K562 (cell line): ENCODE measurements around the gene GFM2. TPM values are rescaled to one million over a fixed set of nuclear protein-coding genes. Genes with fewer than 3 reads are reported as not detected.

Experiments
- ATAC-seq: fragments of 200-7000 bp; cut with Tn5 transposase; 3 replicates; pipeline ENCODE4 v1.9.1; 2020; ENCODE audit warnings: moderate library complexity
- BruUV-seq: library from RNA; stranded (reverse); fragments of 400-500 nt; replicated peaks from 2 replicates; lab custom pipeline; 2021; lab: Mats Ljungman, UMichigan
- CTCF ChIA-PET: fragments of 300-600 bp; formaldehyde crosslinking; extraction: SDS; loops from one replicate; lab custom pipeline; 2021; ENCODE audit warnings: low intra/inter-chr PET ratio; lab: Yijun Ruan, JAX
- POLR2A ChIA-PET: fragments of 300-600, 350-650 bp; sonication (Branson Sonifier 250); formaldehyde crosslinking; extraction: SDS; loops from one replicate; lab custom pipeline; 2021; ENCODE audit warnings: antibody characterized with exemption, inconsistent platforms; lab: Yijun Ruan, JAX
- DNase-seq, 4 experiments: peaks; one replicate each; pipeline versions ENCODE4 v3.0.0 to v3.0.0-alpha.2; 2011 to 2018; ENCODE audit warnings: low spot score in 3 of 4, mixed read lengths in 3 of 4; ENCODE audit errors: extremely low read depth in 1 of 4
- FAIRE-seq: peaks from 2 replicates; lab custom pipeline; 2011; peaks lifted over from hg19 to GRCh38; lab: Jason Lieb, UNC
- H2AFZ ChIP-seq: 2 replicates; pipeline ENCODE4 v1.6.0; 2011; ENCODE audit warnings: low read depth, low read length, control low read depth, inconsistent platforms
- H3K27ac ChIP-seq: fragments of 200-600 bp; 3 replicates; pipeline ENCODE4 v1.8.0; 2011; ENCODE audit warnings: low read depth, mild to moderate bottlenecking, control low read depth, inconsistent platforms, low read length, moderate library complexity, mixed read lengths; ENCODE audit errors: extremely low read depth
- H3K27me3 ChIP-seq, 2 experiments: fragments of 300-600 bp in 1 of 2; 2 replicates in 1 of 2; 3 replicates in 1 of 2; pipeline versions ENCODE4 v1.6.0 to v1.8.0; 2011; ENCODE audit warnings: inconsistent platforms in 2 of 2, low read length in 2 of 2, mild to moderate bottlenecking in 1 of 2, mixed read lengths in 1 of 2, moderate library complexity in 1 of 2; ENCODE audit not compliant: control insufficient read depth in 2 of 2, insufficient read depth in 2 of 2
- H3K36me3 ChIP-seq: fragments of 300-600 bp; 3 replicates; pipeline ENCODE4 v1.8.0; 2011; ENCODE audit warnings: mild to moderate bottlenecking, low read length, inconsistent platforms; ENCODE audit not compliant: control insufficient read depth, insufficient read depth
- H3K4me1 ChIP-seq, 2 experiments: fragments of 200-600 bp in 1 of 2; replicated peaks in 1 of 2; 2 replicates in 1 of 2; 3 replicates in 1 of 2; pipeline versions ENCODE4 v1.5.1 to v1.8.0; 2011; ENCODE audit warnings: inconsistent platforms in 2 of 2, low read length in 2 of 2, mild to moderate bottlenecking in 1 of 2, mixed read lengths in 1 of 2, moderate library complexity in 1 of 2; ENCODE audit not compliant: control insufficient read depth in 2 of 2, insufficient read depth in 2 of 2
- H3K4me2 ChIP-seq: 2 replicates; pipeline ENCODE4 v1.6.1; 2011; ENCODE audit warnings: low read length, control low read depth, inconsistent platforms, mixed read lengths; ENCODE audit not compliant: insufficient read depth
- H3K4me3 ChIP-seq: fragments of 200-600 bp; sonication (generic), shearing (Covaris generic); 2 replicates; pipeline ENCODE4 v1.5.1; 2016; ENCODE audit warnings: control low read depth, inconsistent platforms
- H3K79me2 ChIP-seq: fragments of 200-600 bp; 3 replicates; pipeline ENCODE4 v1.8.0; 2011; ENCODE audit warnings: low read length, inconsistent platforms; ENCODE audit not compliant: control insufficient read depth, insufficient read depth
- H3K9ac ChIP-seq, 2 experiments: 2 replicates each; pipeline versions ENCODE4 v1.6.0 to v1.6.1; 2011; ENCODE audit warnings: low read depth in 2 of 2, low read length in 2 of 2, control low read depth in 1 of 2, inconsistent platforms in 1 of 2, mild to moderate bottlenecking in 1 of 2, mixed read lengths in 1 of 2; ENCODE audit not compliant: insufficient read depth in 1 of 2
- H3K9me1 ChIP-seq: one replicate; pipeline ENCODE4 v1.6.0; 2011; ENCODE audit warnings: inconsistent platforms, mild to moderate bottlenecking, low read length, moderate library complexity; ENCODE audit not compliant: control insufficient read depth, insufficient read depth
- H3K9me3 ChIP-seq: replicated peaks from 2 replicates; pipeline ENCODE4 v1.5.1; 2011; ENCODE audit warnings: low read depth, low read length, inconsistent platforms; ENCODE audit not compliant: control insufficient read depth, insufficient read depth
- H4K20me1 ChIP-seq: replicated peaks from 2 replicates; pipeline ENCODE4 v1.6.1; 2011; ENCODE audit warnings: low read length, inconsistent platforms, mixed read lengths; ENCODE audit not compliant: control insufficient read depth, insufficient read depth
- KAT8 ChIP-seq: fragments of 450-650 bp; IDR thresholded peaks from 2 replicates; pipeline ENCODE4 v1.6.1; 2016; ENCODE audit warnings: low read depth, mild to moderate bottlenecking
- MAFG ChIP-seq: fragments of 450-650 bp; conservative IDR thresholded peaks from 2 replicates; pipeline ENCODE4 v1.6.1; 2016; ENCODE audit warnings: missing genetic modification characterization, missing compliant biosample characterization
- NFE2L1 ChIP-seq: fragments of 450-650 bp; IDR thresholded peaks from 2 replicates; pipeline ENCODE4 v1.6.1; 2016; ENCODE audit warnings: missing genetic modification characterization, low read depth, mild to moderate bottlenecking, missing compliant biosample characterization, moderate library complexity, borderline replicate concordance
- PML ChIP-seq: IDR thresholded peaks from 2 replicates; pipeline ENCODE4 v1.6.1; 2012; ENCODE audit warnings: low read length, inconsistent platforms
- RBM17 ChIP-seq: fragments of 200-400 bp; formaldehyde crosslinking; IDR thresholded peaks from 2 replicates; pipeline ENCODE4 v1.6.1; 2017; ENCODE audit warnings: low read depth, mild to moderate bottlenecking, low read length, borderline replicate concordance
- WGBS: fragments of 100-300 bp; shearing (Covaris generic); methylation state at CpG from one replicate; pipeline ENCODE4 v1.1.6; 2016; ENCODE audit warnings: low coverage, mixed read lengths; ENCODE audit not compliant: insufficient coverage; ENCODE audit errors: missing lambda C conversion rate; 5-methylcytosine and 5-hydroxymethylcytosine counted together
- in situ Hi-C: fragments of 300-500 bp; cut with MboI; formaldehyde crosslinking; loops from 4 replicates; pipeline ENCODE4 v1.15.0; 2018; ENCODE audit warnings: inconsistent platforms, mixed read lengths
- intact Hi-C: fragments of 100-400 bp; cut with micrococcal nuclease; formaldehyde crosslinking; loops from 2 replicates; pipeline ENCODE4 v1.14.2; 2022
- polyA plus RNA-seq, 8 experiments: library from polyadenylated mRNA; depleted of rRNA in 4 of 8; stranded (reverse) in 5 of 8; unstranded in 3 of 8; fragments of >200 nt; fragmentation: Nextera tagmentation in 2 of 8; fragmentation: Illumina TruSeq in 1 of 8; extraction: Ambion mirVana in 2 of 8; extraction: Trizol in 1 of 8; gene quantifications; 2 replicates each; pipeline versions ENCODE4 v1.2.1 to v1.2.3, GENCODE V29; 2011 to 2014; ENCODE audit warnings: inconsistent platforms in 1 of 8, missing spikeins in 1 of 8
- total RNA-seq, 7 experiments: library from RNA; depleted of rRNA in 6 of 7; stranded (reverse); fragments of >200 nt in 6 of 7; fragmentation: Illumina TruSeq in 2 of 7; extraction: Trizol in 2 of 7; gene quantifications; 2 replicates each; pipeline versions ENCODE4 v1.2.1 to v1.2.3, GENCODE V29; 2011 to 2021; ENCODE audit warnings: low replicate concordance in 1 of 7
- TF ChIP-seq, protein P1 (sequence below): fragments of 150-350 bp; IDR thresholded peaks from 2 replicates; pipeline ENCODE4 v1.6.1; 2014; ENCODE audit warnings: low read depth, mild to moderate bottlenecking, low read length, borderline replicate concordance
- TF ChIP-seq, protein P2 (sequence below): sonication (generic); formaldehyde crosslinking; IDR thresholded peaks from 2 replicates; pipeline ENCODE4 v1.8.0; 2022; ENCODE audit warnings: mild to moderate bottlenecking, low read depth, missing genetic modification reagents
- TF ChIP-seq, protein P3 (sequence below): IDR thresholded peaks from 2 replicates; pipeline ENCODE4 v1.6.1; 2012; ENCODE audit warnings: low read depth, low read length, improper control_type of control experiment, borderline replicate concordance

GFM2 gene
- total and polyA plus RNA-seq, 9 of the 15 experiments (the other 6 are each of a cell fraction or from before 2014, with no cell fraction given) = 32.8 to 78.2 (median 52.5) TPM

DNA sequence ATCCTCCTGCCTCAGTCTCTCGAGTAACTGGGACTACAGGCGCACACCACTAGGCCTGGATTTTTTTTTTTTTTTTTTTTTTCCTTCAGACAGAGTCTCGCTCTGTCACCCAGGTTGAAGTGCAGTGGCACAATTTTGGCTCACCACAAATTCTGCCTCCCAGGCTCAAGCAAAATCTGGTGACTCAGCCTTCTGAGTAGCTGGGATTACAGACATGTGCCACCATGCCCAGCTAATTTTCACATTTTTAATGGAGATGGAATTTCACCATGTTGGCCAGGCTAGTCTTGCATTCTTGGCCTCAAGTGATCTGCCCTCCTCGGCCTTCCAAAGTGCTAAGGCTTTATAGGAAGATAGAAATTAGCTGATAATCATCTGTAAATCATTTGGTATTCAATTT, 44.0 kb upstream of the GFM2 start (continued):
- TF ChIP-seq, protein P1, sequence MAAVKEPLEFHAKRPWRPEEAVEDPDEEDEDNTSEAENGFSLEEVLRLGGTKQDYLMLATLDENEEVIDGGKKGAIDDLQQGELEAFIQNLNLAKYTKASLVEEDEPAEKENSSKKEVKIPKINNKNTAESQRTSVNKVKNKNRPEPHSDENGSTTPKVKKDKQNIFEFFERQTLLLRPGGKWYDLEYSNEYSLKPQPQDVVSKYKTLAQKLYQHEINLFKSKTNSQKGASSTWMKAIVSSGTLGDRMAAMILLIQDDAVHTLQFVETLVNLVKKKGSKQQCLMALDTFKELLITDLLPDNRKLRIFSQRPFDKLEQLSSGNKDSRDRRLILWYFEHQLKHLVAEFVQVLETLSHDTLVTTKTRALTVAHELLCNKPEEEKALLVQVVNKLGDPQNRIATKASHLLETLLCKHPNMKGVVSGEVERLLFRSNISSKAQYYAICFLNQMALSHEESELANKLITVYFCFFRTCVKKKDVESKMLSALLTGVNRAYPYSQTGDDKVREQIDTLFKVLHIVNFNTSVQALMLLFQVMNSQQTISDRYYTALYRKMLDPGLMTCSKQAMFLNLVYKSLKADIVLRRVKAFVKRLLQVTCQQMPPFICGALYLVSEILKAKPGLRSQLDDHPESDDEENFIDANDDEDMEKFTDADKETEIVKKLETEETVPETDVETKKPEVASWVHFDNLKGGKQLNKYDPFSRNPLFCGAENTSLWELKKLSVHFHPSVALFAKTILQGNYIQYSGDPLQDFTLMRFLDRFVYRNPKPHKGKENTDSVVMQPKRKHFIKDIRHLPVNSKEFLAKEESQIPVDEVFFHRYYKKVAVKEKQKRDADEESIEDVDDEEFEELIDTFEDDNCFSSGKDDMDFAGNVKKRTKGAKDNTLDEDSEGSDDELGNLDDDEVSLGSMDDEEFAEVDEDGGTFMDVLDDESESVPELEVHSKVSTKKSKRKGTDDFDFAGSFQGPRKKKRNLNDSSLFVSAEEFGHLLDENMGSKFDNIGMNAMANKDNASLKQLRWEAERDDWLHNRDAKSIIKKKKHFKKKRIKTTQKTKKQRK = no peak
- no peak for TF ChIP-seq NFE2L1
- TF ChIP-seq RBM17 = no peak

DNA sequence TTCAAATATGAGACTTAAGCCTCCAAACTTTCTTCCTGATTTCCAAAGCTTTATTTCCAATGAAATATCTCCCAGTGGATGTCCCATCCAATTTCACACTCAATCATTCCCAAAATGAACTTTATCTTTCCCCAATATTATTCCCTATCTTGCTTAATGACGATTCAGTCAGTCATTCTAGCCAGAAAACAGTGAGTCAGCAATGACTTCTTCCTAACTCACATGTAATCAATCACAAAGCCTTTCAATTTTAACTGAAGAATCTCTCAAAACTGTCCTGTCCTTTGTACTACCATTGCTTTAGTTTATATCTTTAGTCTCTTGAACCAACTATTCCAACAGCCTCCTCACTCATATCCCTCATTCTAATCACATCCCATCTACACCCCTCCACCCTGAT, 35.0 kb upstream of the GFM2 start:
- DNase-seq = no peak
- CTCF ChIA-PET = no interaction called here
- no peaks in the 10 kb centered on the region for H3K36me3 ChIP-seq
- intact Hi-C loops = no loop called here
- TF ChIP-seq, protein P2, sequence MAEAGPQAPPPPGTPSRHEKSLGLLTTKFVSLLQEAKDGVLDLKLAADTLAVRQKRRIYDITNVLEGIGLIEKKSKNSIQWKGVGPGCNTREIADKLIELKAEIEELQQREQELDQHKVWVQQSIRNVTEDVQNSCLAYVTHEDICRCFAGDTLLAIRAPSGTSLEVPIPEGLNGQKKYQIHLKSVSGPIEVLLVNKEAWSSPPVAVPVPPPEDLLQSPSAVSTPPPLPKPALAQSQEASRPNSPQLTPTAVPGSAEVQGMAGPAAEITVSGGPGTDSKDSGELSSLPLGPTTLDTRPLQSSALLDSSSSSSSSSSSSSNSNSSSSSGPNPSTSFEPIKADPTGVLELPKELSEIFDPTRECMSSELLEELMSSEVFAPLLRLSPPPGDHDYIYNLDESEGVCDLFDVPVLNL (CRISPR knock-in tag) = no peak
- TF ChIP-seq PML (no peak), KAT8 (no peak), MAFG (tag) (peak; percentile 25; the same call in 1 of the 2 replicates)
- TF ChIP-seq, protein P3, sequence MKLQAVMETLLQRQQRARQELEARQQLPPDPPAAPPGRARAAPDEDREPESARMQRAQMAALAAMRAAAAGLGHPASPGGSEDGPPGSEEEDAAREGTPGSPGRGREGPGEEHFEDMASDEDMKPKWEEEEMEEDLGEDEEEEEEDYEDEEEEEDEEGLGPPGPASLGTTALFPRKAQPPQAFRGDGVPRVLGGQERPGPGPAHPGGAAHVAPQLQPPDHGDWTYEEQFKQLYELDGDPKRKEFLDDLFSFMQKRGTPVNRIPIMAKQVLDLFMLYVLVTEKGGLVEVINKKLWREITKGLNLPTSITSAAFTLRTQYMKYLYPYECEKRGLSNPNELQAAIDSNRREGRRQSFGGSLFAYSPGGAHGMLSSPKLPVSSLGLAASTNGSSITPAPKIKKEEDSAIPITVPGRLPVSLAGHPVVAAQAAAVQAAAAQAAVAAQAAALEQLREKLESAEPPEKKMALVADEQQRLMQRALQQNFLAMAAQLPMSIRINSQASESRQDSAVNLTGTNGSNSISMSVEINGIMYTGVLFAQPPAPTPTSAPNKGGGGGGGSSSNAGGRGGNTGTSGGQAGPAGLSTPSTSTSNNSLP = no peak
- peaks cover 16 to 19% of the 10 kb centered on the region in 2 experiments; a peak in 4 of 5 replicates for H3K27me3 ChIP-seq
- no peaks in the 10 kb centered on the region for H4K20me1 ChIP-seq
- no peak for ATAC-seq
- BruUV-seq = no TSS peak
- H3K4me2 ChIP-seq = no peak overlapping the region
- FAIRE-seq = no peak
- no peak overlapping the region for H3K27ac ChIP-seq
- in situ Hi-C loops = no loop called here
- POLR2A ChIA-PET = no interaction called here
- H3K4me3 ChIP-seq = no peak overlapping the region
- H3K79me2 ChIP-seq = no peaks in the 10 kb centered on the region
- H3K9me1 ChIP-seq = no peaks in the 10 kb centered on the region
- no peak overlapping the region for H2AFZ ChIP-seq
- H3K4me1 ChIP-seq = no peaks in the 10 kb centered on the region; a peak in 1 of 5 replicates
- H3K9me3 ChIP-seq = no peaks in the 10 kb centered on the region
- H3K9ac ChIP-seq = no peak overlapping the region
- WGBS = 0% methylated on average over 1 of the region's 1 CpG
